Measurements from ENCODE around the gene MALT1.

DNA sequence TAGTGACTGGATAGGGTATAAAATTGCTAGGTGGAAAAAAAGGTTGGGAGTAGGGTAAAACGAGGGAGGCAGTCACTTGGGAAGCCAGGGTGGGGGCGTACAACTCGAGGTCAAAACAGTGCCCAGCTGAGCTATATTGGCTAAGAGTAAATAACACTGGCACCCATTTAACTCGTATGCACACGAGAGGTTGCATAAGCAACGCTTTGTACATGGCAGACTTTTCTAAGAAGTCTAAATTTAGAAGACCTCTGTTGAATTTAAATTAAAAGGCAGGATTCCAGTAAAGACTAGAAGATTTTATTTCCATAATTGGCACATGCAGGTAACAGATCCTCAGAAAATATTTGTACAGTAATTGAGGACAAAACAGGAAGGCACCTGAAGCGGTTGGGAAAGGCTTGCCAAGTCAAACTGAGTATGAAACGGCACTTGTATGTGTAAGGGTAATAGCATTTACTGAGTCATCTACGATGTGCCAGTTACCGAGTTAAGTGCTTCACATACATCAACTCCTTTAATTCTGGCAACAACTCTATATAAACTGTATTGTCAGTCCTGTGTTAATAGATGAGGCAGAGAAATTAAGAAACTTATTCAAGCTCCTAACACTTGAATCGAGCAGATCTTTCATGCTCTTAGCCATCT is 1.4 kb upstream of the MALT1 start:
- TF ChIP-seq POLR2AphosphoS5 (IDR thresholded peaks at IDR 0.05; ENCODE audit: low read depth, low read length) (no peak), POLR2A (IDR thresholded peaks at IDR 0.05; ENCODE audit: low read depth, low read length) (no peak), TAF1 (IDR thresholded peaks at IDR 0.05; ENCODE audit: borderline replicate concordance, low read depth, low read length) (no peak)

Measured in GM12892 (cell line).